Measurements from ENCODE around the gene PMPCA.

DNA sequence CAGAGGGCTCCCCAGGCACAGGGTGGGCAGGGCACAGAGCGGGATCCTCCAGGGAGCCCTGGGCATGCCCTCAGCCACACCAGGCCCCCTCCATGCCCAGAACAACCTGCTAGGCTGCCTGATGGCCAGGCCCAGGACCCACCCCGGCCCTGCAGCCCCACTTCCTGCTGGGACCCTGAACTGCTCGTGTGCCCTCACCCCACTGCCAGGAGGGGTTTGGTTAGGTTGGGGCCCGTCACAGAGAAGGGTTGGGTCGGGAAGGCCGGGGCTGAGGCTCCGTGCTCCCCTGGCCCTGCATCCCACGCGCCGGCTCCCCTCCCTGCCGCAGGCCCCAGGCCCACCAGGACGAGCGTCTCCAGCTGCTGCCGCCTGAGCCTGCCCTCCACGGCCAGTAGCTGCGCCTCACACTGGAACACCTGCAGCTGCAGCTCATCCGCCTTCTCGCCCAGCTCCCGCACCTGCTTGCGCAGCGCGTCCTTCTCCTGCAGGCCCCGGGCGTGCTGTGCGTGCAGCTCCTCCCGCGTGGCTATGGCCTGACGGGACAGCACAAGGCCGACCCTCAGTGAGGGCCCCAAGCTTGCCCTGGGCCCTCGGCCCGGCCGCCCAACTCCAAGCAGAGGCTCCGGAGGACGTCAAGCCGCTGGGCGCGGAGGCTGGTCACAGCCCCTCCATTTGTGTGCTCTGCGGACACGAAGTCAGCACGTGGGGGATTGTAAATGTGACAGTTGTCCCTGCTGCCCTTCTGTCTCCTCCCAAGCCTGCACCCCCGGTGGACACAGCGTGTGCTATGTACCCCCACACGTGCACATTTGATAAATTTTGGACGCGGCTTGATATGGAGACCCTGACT, 42.9 kb upstream of the PMPCA start:
- TF ChIP-seq, protein P1, sequence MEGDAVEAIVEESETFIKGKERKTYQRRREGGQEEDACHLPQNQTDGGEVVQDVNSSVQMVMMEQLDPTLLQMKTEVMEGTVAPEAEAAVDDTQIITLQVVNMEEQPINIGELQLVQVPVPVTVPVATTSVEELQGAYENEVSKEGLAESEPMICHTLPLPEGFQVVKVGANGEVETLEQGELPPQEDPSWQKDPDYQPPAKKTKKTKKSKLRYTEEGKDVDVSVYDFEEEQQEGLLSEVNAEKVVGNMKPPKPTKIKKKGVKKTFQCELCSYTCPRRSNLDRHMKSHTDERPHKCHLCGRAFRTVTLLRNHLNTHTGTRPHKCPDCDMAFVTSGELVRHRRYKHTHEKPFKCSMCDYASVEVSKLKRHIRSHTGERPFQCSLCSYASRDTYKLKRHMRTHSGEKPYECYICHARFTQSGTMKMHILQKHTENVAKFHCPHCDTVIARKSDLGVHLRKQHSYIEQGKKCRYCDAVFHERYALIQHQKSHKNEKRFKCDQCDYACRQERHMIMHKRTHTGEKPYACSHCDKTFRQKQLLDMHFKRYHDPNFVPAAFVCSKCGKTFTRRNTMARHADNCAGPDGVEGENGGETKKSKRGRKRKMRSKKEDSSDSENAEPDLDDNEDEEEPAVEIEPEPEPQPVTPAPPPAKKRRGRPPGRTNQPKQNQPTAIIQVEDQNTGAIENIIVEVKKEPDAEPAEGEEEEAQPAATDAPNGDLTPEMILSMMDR (IDR thresholded peaks at IDR 0.05) = no peak
- no peak for TF ChIP-seq POLR2A (IDR thresholded peaks at IDR 0.05)
